ENCODE measurements around the gene PAQR4.

Gene PAQR4

DNA sequence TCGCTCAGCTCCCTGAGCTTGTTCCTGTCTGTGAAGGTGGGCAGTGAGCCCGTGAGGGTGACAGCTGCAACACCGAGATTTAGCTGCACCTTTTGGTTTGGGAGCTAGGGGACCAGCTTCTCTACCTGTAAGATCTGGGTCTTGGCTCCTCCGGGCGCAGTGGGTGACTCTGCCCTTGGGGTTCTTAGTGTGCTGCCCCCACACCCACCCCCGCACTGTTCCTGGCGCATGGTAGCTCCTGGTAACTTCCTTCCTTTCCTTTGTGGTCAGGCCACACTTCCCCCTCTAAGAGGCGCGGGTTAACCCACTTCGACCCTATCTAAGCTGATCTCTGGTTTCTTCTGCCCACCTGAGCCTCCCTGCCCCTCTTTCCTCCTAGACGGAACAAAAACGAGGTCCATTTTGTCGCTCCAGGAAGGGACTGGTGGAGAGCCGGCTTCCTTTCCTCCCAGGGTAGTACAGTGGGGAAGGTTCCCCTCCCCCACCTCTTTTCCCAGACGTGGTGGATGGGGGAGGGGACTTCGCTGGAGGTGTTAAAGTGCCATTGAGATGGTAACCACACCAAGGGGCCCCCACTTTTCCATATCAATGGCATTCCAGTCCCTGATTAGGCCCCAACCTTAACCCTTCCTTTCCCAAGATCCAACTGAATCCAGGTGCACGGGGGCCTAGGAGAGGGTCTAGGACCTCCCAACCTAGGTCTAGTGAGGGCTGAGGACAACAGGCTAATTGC, 39.0 kb downstream of the PAQR4 start:
- no peak for DNase-seq

DNA sequence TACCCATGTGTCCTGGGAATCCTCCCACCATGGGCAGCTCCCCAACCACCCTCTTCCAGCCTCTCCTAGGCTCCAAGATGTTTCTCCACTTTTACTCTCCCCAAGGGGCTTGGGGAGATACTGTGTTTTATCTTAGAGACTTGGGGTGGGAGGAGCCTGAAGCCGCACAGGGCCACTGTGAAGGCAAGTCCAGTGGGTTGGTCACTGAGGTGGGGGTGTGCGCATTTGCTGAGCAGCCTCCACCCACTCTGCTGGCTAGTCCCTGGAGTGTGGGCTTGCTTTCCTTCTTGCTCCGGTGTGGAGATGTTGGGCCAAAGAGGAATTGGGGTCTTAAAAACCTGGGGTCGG, 39.5 kb downstream of the PAQR4 start:
- DNase-seq = no peak

DNA sequence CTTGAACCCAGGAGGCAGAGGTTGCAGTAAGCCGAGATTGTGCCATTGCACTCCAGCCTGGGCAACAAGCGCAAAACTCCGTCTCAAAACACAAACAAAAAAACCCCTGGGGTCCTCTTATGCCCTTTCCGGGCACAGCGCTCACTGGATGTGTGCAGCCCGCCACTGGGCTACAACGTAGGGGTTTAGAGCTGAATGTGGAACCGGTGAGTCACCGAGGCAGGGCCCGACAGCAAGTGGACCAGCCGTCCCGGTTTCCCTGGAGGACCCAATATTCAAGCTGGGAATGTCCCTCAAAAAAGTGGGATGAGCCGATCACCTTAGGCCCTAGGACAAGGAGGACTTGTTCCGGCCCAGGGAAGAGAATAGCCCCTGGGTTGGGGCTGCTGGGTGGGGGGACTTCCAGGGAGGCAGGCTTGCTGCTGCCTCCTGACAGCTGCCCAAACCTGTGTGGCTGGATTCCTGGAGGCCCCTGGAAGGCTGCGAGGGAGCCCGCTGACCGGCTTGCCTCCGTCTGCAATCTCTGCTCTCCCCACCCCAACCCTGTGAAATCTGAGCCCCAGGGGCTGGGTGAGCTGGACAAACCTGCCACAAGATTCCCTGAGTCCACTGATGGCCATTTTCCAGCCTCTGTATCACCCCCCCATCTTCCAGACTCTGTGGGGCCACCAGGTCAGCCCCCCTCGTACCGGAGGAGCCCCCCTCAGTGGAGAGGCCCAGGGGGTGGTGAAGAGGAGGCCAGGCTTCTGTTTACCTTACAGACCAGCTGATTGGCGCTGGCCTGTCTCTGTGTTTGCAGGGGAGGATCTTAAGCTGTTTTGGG, 40.6 kb downstream of the PAQR4 start:
- DNase-seq = no peak

DNA sequence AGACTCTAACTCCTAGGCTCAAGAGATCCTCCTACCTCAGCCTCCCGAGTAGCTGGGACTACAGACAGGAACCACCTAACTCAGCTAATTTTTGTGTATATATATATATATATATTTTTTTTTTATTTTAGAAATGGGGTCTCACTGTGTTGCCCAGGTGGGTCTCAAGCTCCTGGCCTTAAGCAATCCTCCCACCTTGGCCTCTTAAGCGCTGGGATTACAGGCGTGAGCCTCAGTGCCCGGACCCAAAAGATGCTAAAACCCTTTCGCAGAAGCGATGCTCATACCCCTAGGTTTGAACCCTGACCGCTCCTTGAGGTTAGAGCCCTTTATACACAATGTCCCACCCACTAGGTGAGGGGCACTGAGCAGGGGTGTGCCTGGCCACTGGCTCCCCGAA, 41.4 kb downstream of the PAQR4 start:
- no peak for DNase-seq

DNA sequence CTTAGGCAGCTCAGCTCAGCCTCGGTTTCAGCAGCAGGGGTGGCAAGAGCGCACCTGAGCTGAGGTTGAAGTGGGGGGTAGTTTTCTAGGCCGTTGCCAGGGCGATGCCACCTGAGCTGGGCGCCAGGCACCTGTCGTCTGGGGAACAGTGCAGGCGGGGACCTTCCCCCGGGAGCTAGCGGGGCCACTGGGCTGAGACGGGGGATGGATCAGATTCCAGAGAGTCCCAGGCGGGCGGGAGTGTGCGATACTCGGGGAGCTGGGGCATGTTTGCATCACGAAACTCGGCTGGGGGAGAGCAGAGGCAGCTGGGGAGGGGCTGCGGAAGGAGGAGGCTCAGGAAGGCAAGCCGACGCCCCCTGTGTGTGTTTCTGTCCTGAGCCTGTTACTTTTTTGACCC, 43.1 kb downstream of the PAQR4 start:
- no peak for DNase-seq

DNA sequence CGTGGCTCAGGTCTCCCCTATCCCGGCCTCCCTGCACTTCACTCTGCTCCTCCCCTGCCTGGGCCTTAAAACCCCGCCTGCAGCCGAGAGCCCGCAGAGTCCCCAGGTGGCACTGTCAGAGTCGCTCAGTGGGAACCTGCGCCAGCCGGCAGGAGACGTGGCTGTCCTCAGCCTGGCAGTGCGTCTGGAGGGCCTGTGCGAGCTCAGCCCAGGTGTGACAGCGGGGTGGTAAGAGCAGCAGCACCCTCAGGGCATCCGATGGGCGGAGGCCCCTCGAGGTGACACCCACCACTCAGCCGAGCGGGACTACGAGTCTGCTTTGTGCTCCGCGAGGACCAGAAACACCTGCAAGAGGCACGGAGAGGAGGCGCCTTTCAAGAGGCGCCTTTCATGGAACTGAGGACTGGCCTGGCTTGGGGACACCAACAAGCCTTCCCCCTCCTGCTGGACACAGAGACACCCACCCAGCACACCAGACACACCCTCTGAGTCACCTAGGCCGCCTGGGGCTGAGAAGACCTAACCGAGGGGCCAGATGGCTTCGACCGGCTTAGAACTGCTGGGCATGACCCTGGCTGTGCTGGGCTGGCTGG, 43.8 kb downstream of the PAQR4 start, which contains the start of gene CLDN9:
CLDN9 (plus strand) TSS at position 96 of the 593 bp plus-strand sequence; CDS start at position 536, 440 bp downstream.
- no peak for DNase-seq

DNA sequence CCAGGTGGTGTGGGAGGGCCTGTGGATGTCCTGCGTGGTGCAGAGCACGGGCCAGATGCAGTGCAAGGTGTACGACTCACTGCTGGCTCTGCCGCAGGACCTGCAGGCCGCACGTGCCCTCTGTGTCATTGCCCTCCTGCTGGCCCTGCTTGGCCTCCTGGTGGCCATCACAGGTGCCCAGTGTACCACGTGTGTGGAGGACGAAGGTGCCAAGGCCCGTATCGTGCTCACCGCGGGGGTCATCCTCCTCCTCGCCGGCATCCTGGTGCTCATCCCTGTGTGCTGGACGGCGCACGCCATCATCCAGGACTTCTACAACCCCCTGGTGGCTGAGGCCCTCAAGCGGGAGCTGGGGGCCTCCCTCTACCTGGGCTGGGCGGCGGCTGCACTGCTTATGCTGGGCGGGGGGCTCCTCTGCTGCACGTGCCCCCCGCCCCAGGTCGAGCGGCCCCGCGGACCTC, 44.4 kb downstream of the PAQR4 start:
- DNase-seq = no peak

DNA sequence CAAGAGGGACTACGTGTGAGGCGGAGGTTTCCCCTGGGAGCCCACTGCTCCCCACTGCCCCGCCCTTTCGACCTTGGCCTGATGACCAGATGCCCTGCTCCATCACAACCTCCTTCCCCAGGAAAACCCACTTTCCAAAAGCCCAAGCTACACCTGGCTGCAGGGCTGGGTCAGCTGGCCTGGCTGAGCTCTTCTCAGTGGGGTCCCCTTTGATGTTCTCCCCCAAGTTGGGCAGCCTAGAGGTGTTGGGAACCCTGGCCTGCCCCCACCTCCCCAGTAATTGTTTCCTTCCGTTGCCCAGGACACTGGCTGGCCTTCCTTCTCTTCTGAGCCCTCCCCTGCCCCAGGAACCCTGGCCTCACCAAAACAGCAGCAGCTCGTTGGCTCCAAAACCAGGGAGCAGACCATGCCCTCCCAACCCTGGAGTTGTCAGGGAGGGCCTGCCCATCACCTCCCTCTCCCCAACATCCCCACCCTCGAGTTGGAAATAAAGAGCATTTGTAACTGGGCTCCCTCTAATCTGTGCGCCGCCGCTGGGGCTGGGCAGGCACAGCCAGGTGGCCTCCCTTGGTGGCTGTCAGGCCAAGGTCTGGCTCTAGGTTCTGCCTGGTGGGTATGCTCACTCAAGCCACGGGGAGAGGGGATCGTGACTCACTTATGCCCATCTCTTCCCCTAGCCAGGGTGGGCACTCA, 45.0 kb downstream of the PAQR4 start:
- no peak for DNase-seq

DNA sequence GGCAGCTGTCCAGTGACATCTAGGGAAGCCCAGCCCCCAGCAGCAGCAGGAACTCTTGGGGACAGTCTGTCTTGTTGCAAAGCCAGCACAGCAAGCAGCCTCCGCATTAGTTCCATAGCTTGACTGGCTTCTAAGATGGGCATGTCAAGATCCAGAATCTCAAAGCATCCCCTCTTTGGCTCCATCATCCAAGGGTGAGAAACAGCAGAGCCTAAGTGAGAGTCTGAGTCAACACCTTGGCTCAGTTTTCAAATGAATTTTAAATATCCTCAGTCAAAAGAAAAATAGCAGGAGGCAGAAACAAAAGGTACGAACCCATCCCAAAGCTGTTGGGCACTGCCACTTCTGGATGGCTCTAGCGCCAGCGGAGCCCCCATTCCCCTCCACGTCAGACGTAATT, 45.8 kb downstream of the PAQR4 start:
- no peak for DNase-seq

DNA sequence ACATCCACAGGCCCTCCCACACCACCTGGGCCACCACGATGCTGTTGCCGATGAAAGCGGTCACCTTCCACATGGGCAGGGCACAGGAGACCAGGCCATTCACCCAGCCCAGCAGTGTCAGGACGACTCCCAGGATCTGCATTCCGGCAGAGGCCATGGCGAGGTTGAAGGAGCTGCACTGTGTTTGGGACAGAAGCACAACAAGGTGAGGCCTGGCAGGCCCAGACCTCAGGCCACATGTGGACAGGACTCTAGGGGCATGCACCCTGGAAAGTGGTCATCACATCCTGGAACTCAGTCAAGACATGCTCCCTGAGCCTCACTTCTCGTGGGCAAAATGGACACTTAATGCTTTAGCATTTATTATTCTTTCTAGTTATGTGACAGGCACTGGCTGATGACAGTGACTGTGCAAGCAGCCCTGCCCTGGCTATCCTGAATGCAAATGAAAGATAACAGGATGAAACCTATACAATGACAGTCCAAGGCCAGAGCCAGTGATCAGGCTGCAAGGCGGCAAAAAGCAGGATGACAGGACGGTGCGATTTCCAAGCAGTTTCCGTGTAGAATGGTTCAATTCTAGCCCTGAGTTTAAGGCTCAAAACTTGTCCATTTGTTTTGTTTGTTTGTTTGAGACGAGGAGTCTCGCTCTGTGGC, 46.8 kb downstream of the PAQR4 start:
- no peak for DNase-seq

DNA sequence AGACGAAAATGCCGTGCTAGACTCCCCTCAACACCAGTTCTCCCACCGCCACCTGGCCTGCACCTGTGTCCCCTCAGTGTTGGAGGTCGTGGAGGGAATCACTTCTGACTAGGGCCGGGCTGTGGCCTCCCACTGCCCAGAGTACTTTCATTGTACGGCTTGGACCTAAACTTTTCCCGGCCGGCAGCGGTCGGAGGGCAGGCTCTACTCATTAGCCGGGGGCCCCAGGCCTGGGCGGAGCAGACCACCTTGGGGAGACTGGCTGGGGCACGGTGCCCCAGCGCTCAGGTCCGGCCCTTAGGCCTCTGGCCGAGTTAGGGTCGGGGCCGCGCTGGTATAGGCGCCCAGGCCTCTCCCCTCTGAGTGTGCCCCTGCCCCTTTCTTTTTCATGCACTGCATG, 48.2 kb downstream of the PAQR4 start:
- DNase-seq = no peak

DNA sequence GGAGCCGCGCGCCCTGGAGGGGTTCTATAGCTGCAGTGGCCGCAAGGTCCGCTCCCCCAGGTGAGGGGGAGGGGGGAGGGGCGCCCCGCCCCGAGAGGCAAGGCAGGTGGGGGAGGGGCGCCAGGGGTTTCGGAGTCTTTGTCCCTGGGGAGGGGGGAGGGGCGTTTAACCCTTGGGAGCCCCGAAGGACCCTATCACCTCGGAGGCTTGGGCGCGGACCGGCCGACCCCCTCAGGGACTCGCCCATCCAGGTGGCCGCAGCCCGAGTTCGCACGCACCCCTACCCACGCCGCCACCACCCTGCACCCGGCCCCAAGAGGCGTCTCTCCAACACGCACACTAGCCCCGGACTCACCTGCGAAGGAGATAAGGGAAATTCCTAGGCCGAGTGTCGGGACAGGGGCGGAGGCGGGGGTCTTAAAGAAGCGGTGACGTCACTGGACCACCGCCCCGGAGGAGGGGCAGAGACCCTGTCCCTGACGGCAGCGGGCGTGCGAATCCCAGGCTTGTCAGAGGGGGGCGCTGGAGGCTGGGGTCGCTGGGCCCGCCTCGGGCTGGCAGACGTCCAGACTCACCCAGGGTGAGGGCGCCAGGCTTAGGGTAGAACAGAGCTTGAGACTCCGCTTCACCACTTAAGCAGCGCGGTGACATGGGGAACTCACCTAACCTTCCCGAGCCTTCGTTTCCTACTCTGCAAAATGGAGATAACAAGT, 48.8 kb downstream of the PAQR4 start, which contains the start of gene CLDN6:
CLDN6 (minus strand) TSS at position 390 of the 713 bp plus-strand sequence. CDS start 2,162 bp downstream, outside the sequence.
- DNase-seq = no peak

DNA sequence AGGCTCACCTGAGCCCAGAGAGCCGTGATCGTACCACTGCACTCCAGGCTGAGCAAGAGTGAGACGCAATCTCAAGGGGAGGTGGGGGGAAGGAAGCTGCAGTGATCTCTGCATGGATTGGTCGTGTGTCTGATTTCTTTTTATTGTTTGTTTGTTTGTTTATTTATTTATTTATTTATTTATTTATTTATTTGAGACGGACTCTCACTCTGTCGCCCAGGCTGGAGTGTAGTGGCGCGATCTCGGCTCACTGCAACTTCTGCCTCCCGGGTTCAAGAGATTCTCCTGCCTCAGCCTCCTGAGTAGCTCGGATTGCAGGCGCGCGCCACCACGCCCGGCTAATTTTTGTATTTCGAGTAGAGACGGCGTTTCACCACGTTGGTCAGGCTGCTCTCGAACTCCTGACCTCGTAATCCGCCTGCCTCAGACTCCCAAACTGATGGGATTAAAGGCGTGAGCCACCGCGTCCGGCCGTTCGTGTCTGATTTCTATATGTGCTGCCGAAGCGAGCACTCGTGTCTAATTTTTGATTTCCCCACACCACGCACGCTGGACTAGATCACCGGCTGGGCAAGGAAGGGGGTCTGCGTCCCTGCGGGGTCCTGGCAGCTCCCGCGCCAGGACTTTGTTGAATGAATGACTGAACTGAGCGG, 50.6 kb downstream of the PAQR4 start:
- no peak for DNase-seq

DNA sequence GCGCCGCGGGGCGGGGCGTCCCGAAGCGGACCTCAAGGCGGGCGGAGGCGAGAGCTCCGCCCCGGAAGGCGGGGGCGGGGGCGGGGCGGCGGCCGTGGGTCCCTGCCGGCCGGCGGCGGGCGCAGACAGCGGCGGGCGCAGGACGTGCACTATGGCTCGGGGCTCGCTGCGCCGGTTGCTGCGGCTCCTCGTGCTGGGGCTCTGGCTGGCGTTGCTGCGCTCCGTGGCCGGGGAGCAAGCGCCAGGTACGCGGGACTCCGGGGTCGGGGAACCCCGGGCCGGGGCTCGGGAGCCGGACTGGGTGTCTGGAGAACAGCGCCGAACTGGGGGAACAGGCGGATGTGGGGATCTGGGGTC, 51.1 kb downstream of the PAQR4 start, which contains the start of gene TNFRSF12A:
TNFRSF12A (plus strand) TSS at position 122 of the 357 bp plus-strand sequence; CDS start at position 152, 30 bp downstream.
- peak; percentile 45 for DNase-seq

DNA sequence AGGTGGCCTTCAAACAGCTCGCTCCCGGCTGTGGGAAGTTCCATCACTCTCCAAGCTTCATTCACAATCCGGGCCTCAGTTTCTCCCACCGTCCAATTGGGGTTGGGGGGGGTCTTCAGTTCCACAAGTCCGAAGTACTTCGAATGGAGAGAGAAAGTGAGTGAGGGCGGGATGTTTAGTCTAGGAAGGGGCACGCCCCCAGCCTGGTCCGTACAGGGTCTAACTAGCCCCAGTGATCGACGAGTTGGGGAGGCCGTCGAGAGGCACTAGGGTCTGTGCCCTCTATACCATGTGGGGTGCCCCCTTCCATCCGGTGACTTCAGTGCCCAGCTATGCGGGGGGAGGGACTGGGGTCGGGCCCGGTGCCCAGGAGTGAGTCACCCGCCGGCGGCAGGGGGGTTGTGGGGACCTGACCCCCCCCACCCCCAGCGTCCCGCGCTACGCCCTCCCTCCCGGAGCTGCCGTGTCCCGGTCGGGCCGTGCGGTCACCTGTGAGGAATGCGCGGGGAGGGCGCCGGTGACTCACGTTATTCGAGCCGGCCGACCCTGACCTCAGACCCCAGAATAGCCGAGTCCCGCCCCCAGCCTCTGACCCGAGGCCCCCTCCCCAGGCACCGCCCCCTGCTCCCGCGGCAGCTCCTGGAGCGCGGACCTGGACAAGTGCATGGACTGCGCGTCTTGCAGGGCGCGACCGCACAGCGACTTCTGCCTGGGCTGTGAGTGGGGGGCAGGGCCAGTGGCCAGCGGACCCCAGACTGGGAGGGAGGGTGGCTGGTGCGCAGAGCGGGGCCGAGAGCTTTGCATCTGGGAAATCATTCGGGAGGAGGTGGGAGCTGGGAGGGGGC, 51.7 kb downstream of the PAQR4 start:
- DNase-seq = peak; percentile 61

DNA sequence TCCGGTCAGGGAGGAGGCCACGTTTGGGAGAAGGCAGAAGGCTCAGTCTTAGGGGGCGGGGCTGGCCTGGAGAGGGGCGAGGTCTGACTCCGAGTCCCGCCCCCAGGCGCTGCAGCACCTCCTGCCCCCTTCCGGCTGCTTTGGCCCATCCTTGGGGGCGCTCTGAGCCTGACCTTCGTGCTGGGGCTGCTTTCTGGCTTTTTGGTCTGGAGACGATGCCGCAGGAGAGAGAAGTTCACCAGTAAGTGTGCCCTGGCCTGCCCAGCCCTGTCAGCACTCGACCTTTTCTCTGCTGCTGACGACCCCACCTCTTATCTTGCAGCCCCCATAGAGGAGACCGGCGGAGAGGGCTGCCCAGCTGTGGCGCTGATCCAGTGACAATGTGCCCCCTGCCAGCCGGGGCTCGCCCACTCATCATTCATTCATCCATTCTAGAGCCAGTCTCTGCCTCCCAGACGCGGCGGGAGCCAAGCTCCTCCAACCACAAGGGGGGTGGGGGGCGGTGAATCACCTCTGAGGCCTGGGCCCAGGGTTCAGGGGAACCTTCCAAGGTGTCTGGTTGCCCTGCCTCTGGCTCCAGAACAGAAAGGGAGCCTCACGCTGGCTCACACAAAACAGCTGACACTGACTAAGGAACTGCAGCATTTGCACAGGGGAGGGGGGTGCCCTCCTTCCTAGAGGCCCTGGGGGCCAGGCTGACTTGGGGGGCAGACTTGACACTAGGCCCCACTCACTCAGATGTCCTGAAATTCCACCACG, 52.5 kb downstream of the PAQR4 start:
- peak; percentile 74 for DNase-seq

DNA sequence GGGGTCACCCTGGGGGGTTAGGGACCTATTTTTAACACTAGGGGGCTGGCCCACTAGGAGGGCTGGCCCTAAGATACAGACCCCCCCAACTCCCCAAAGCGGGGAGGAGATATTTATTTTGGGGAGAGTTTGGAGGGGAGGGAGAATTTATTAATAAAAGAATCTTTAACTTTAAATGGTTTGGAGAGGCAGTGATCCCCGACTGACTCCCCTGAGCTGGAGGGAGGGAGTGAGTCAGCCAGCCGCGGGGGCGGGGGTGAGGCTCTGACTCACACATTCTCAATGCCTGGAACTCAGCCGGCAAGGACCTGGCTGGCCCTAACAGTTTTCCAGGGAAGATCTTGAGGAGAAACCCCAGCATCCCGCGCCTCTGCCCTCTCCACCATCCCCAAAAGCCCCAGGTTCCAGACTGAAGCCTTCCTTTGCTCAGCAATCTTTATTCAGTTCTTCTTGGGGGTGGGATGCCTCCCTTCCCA, 53.1 kb downstream of the PAQR4 start:
- peak; percentile 85 for DNase-seq

DNA sequence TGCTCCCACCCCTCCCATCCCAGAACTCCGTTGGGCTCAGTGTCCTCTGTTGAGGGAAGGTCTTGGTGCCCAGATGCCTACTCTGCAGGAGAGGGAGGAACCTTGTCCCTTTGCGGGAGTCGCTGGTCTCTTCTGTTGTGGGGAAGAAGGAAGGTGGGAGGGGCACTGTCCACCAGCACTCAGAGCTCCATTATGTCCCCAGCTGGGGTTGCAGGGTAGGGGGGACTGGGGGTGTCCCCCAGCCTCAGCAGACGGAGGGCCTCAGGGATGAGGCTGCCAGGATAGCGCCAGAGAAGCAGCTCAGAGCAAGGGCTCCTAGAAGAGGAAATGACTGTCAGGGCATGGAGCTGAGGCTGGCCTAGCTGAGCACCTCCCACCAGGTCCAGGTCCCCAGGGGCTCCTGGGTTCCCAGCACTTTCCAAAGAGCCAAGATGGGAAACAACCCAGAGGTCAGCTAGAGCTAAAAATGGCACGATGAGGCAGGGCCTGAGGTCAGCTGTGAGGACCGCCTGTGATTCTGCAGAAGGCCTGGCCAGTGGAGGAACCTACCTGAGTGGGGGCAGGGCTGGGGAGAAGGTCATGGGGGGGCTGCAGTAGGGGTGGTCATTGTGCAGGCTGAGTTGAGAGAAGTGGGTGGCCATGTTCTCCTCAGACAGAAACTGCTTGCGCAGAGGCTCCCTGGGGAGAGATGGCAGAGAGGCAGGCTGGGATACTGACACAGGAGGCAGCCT, 53.7 kb downstream of the PAQR4 start:
- no peak for DNase-seq

Measured in activated CD4-positive, alpha-beta T cell treated with anti-CD3 and anti-CD28 coated beads for 1 hour (primary cell).